Small intestine (tissue), 7 donors: ENCODE data around the gene FMN2. TPM values are rescaled to one million over a fixed set of nuclear protein-coding genes. Genes with fewer than 3 reads are reported as not detected.
"Not testable (repeated sequence)": the region's sequence is repeated elsewhere in the genome, so short reads cannot be mapped to it uniquely, and the experiment has no call there.

Experiments
- DNase-seq, 2 donors: peaks; one replicate each; pipeline versions ENCODE4 v3.0.0 to v3.0.0-alpha.2; 2013
- FAIRE-seq: peaks from 2 replicates; lab custom pipeline; 2012; peaks lifted over from hg19 to GRCh38; lab: Jason Lieb, UNC
- H3K27ac ChIP-seq, 3 donors: one replicate each; pipeline ENCODE4 v1.5.1; 2013; ENCODE audit warnings: low read length in 2 of 3, mild to moderate bottlenecking in 2 of 3, control low read depth in 1 of 3, inconsistent platforms in 1 of 3, low read depth in 1 of 3, moderate library complexity in 1 of 3
- H3K27me3 ChIP-seq, 3 donors: one replicate each; pipeline ENCODE4 v1.6.1; 2013; ENCODE audit warnings: low read length in 3 of 3, inconsistent platforms in 1 of 3; ENCODE audit not compliant: control insufficient read depth in 3 of 3, insufficient read depth in 3 of 3
- H3K36me3 ChIP-seq, 3 donors: one replicate each; pipeline ENCODE4 v1.6.1; 2013; ENCODE audit warnings: low read length in 3 of 3, inconsistent platforms in 1 of 3, low read depth in 1 of 3, mild to moderate bottlenecking in 1 of 3, moderate library complexity in 1 of 3; ENCODE audit not compliant: control insufficient read depth in 3 of 3, insufficient read depth in 2 of 3
- H3K4me1 ChIP-seq, 3 donors: one replicate each; pipeline ENCODE4 v1.6.1; 2013; ENCODE audit warnings: low read length in 2 of 3, inconsistent platforms in 1 of 3, low read depth in 1 of 3, mild to moderate bottlenecking in 1 of 3, moderate library complexity in 1 of 3; ENCODE audit not compliant: control insufficient read depth in 3 of 3, insufficient read depth in 2 of 3
- H3K4me3 ChIP-seq, 3 donors: one replicate each; pipeline ENCODE4 v1.5.1; 2013; ENCODE audit warnings: low read length in 3 of 3, control low read depth in 1 of 3, inconsistent platforms in 1 of 3, low read depth in 1 of 3, mild to moderate bottlenecking in 1 of 3, moderate library complexity in 1 of 3
- H3K9me3 ChIP-seq, 2 donors: one replicate each; pipeline ENCODE4 v1.6.1; 2013; ENCODE audit warnings: low read depth in 1 of 2, low read length in 1 of 2; ENCODE audit not compliant: control insufficient read depth in 2 of 2, insufficient read depth in 1 of 2
- WGBS, 3 donors: extraction: QIAGEN DNeasy Blood & Tissue Kit; methylation state at CpG; one replicate each; pipeline ENCODE4 v1.1.7; 2013; 5-methylcytosine and 5-hydroxymethylcytosine counted together
- polyA plus RNA-seq, 4 donors: library from polyadenylated mRNA; stranded (reverse) in 3 of 4; unstranded in 1 of 4; fragments of 200-250 nt in 3 of 4; fragments of 120-200 nt in 1 of 4; gene quantifications; one replicate each; pipeline versions ENCODE4 v1.2.1 to v1.2.3, GENCODE V29; 2013
- donor health status: healthy with polysubstance abuse.
- donor health status: control.
- donor health status: control.
- donor health status: Bipolar disorder and iron deficiency.
- donor health status: healthy.

FMN2 gene
- polyA plus RNA-seq, 4 donors = 0.59 to 0.70 TPM; not detected in 2

- DNase-seq = no peak
- Histone ChIP-seq H3K27me3 (no peaks in the 10 kb centered on the region), H3K4me1 (peaks cover 0 to 14% (median 0%) of the 10 kb centered on the region in 3 donors), H3K4me3 (no peak overlapping the region), H3K27ac (no peak overlapping the region), H3K36me3 (no peaks in the 10 kb centered on the region), H3K9me3 (no peaks in the 10 kb centered on the region)
- no peak for FAIRE-seq
- WGBS, 3 donors = 67 to 86% (median 81%) methylated on average over 4 of the region's 4 CpGs
Measured at GRCh38 chr1:240402326-240402725, 310.6 kb downstream of the FMN2 start.

DNA sequence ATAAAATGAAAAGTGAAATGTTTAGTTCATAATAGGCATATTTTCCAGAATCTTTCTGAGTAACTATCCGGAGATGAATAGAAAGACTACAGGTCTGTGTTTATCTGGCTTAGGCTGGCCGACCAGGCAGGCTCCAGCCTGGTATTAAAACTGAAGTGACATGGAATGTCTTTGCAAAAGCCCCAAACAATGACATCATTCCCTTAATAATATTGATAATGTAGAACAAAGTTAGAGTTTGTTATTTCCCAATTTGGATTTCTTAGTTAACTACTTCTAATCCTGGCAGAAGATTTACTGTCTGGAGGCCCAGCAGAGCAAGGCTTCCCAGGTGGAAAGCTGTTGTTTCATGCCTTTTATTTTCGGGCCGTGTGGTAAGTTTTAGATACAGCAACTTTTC is 312.6 kb downstream of the FMN2 start:
- FAIRE-seq = no peak
- 45 to 57% (median 47%) methylated on average over 4 of the region's 4 CpGs for WGBS, 3 donors
- Histone ChIP-seq H3K4me3 (no peak overlapping the region), H3K4me1 (peaks cover 0 to 10% (median 0%) of the 10 kb centered on the region in 3 donors), H3K27ac (no peak overlapping the region), H3K36me3 (no peaks in the 10 kb centered on the region), H3K27me3 (no peaks in the 10 kb centered on the region), H3K9me3 (no peaks in the 10 kb centered on the region)
- no peak for DNase-seq

DNA sequence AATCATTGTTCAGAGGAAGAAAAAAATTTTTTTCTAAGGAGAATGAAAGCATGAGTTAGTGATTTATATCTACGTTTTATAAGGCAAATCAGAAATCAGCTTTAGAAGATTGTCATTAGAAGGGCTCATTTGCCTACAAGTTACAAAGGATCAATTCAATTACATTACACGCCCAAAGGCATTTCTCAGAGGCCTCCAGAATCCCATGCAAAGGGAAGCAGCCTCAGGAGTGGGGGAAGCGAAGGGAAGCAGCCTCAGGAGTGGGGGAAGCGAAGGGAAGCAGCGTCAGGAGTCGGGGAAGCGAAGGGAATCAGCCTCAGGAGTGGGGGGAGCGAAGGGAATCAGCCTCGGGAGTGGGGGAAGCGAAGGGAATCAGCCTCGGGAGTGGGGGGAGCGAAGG is 314.1 kb downstream of the FMN2 start:
- FAIRE-seq (no peak), DNase-seq (no peak)
- Histone ChIP-seq H3K4me3 (no peak overlapping the region), H3K27me3 (no peaks in the 10 kb centered on the region), H3K27ac (no peak overlapping the region), H3K9me3 (no peaks in the 10 kb centered on the region), H3K4me1 (no peaks in the 10 kb centered on the region), H3K36me3 (no peaks in the 10 kb centered on the region)
- WGBS, 3 donors = 83 to 87% (median 84%) methylated on average over 12 of the region's 12 CpGs

DNA sequence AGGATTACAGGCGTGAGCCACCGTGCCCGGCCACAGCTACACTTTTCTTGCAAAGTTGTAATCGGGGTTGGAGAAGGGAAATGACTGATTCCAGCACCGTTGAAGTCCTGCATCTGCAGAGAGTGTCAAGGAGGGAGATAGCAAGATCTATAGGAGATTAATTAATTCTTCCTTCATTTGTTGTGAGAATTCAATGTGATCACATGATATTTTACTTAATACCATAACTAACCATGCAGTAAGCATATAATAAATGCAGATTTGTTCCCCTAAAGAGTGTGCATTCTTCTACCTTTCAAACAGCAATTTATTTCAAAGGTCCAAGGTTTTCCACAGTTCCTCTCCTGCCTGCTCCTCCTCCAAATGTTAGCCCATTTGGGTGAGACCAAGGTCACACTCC is 315.7 kb downstream of the FMN2 start:
- Histone ChIP-seq H3K4me1 (no peaks in the 10 kb centered on the region), H3K4me3 (no peak overlapping the region), H3K27ac (no peak overlapping the region), H3K27me3 (no peaks in the 10 kb centered on the region), H3K36me3 (no peaks in the 10 kb centered on the region), H3K9me3 (no peaks in the 10 kb centered on the region)
- FAIRE-seq (no peak), DNase-seq (no peak)
- 88 to 91% (median 91%) methylated on average over 5 of the region's 5 CpGs for whole genome bisulfite sequencing, 3 donors

DNA sequence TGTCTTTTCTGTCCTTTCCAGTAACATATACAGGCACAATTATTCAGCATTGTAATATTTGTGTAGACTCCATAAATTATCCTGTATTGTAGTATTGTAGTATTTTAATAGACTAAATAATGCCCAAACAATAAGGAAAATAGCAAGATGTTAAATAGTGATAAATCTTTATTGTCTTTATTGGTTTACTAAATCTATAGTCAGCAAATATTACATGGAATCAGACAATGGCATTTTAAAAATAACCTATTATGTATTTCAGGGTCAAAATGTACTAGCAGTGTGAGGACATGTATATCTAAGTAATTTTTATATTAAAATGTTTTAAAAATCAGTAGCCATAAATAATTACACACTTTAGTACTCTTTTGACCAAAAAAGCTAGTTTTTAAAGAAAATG is 317.9 kb downstream of the FMN2 start:
- no peak for DNase-seq
- FAIRE-seq = no peak

GRCh38 chr1:240413732-240414131 is 322.0 kb downstream of the FMN2 start:
- FAIRE-seq (no peak), DNase-seq (no peak)
- Histone ChIP-seq H3K36me3 (no peaks in the 10 kb centered on the region), H3K4me1 (no peaks in the 10 kb centered on the region), H3K27ac (no peak overlapping the region), H3K27me3 (no peaks in the 10 kb centered on the region), H3K9me3 (no peaks in the 10 kb centered on the region), H3K4me3 (no peak overlapping the region)
- 81 to 93% (median 85%) methylated on average over 5 of the region's 5 CpGs for WGBS, 3 donors

More for the DNA sequence above, 317.9 kb downstream of the FMN2 start:
- Histone ChIP-seq H3K27me3 (no peaks in the 10 kb centered on the region), H3K4me1 (no peaks in the 10 kb centered on the region), H3K27ac (no peak overlapping the region), H3K9me3 (no peaks in the 10 kb centered on the region), H3K4me3 (no peak overlapping the region), H3K36me3 (no peaks in the 10 kb centered on the region)

DNA sequence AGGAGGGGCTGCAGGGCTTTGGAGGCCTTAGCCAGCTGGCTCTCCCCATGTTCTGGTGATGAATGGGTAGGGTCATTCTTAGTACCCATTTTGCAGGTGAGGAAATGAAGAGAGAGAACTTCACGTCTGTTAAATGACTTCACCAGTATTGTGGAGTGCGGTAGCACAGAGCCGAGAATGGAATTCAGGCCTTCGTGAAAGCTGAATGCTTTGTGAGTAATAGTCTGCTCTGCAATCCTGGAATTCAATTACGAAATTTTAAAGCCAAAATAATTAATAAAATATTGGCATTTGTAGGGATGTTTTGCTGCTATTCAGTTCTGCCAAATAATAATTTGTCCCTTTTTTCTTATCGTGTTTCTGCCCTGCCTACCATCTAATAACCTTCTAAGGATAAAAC is 322.6 kb downstream of the FMN2 start:
- Histone ChIP-seq H3K27me3 (no peaks in the 10 kb centered on the region), H3K9me3 (no peaks in the 10 kb centered on the region), H3K4me1 (no peaks in the 10 kb centered on the region), H3K4me3 (no peak overlapping the region), H3K36me3 (no peaks in the 10 kb centered on the region), H3K27ac (no peak overlapping the region)
- FAIRE-seq (no peak), DNase-seq (no peak)
- WGBS, 3 donors = 80 to 89% (median 85%) methylated on average over 6 of the region's 6 CpGs

DNA sequence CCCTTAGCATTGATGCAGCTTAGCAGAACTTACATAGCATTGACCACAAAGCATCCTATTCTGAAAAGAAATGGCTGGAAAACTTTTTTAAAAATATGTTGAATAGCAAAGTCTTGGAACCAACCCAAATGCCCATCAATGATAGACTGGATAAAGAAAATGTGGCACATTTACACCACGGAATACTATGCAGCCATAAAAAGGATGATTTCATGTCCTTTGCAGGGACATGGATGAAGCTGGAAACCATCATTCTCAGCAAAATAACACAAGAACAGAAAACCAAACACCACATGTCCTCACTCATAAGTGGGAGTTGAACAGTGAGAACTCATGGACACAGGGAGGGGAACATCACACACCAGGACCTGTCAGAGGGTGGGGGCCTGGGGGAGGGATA is 323.3 kb downstream of the FMN2 start:
- H3K36me3 ChIP-seq, FAIRE-seq, H3K9me3 ChIP-seq, H3K27me3 ChIP-seq, DNase-seq, H3K27ac ChIP-seq, H3K4me3 ChIP-seq, H3K4me1 ChIP-seq: not testable (repeated sequence)
- WGBS, 3 donors = 79 to 100% (median 96%) methylated on average over 1 of the region's 1 CpG

DNA sequence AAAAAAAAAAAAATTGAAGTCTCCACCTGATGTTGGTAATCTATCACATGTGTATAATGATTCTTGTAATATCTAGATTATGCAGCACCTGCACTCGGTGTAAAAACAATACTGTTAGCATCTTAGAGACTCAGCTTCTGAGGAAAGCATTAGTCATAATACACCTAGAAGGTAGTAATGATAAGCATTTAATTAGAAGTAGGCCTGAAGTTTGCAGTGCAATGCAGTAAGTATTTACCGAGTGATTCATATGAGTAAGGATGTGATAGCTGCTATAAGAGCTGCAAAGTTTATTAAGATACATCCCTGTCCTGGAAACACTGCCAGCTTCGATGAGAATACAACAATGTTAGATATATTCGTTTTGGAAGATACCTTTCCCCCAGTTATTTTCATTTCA is 323.8 kb downstream of the FMN2 start:
- Histone ChIP-seq H3K9me3 (no peaks in the 10 kb centered on the region), H3K27ac (no peak overlapping the region), H3K4me3 (no peak overlapping the region), H3K4me1 (no peaks in the 10 kb centered on the region), H3K27me3 (no peaks in the 10 kb centered on the region), H3K36me3 (no peaks in the 10 kb centered on the region)
- FAIRE-seq (no peak), DNase-seq (no peak)
- 32 to 54% (median 36%) methylated on average over 4 of the region's 4 CpGs for WGBS, 3 donors
